CD4-positive, alpha-beta T cell treated with Interleukin-6 for 4 hours (primary cell): ENCODE results near the gene FRY.

Experiments
- DNase-seq: peaks from one replicate; pipeline ENCODE4 v3.0.0-alpha.2; 2020; ENCODE audit warnings: mixed read lengths

The FRY gene

GRCh38 chr13:32179708-32180107, 148.1 kb downstream of the FRY start:
- DNase-seq, result no peak

GRCh38 chr13:32187651-32188050, 156.1 kb downstream of the FRY start:
- DNase-seq, result no peak

GRCh38 chr13:32191452-32191998, 160.0 kb downstream of the FRY start:
- no peak for DNase-seq

GRCh38 chr13:32195713-32196112, 164.1 kb downstream of the FRY start:
- no peak for DNase-seq

GRCh38 chr13:32199168-32199567, 167.6 kb downstream of the FRY start:
- no peak for DNase-seq

- no peak for DNase-seq
These were observed 169.2 kb downstream of the FRY start for GRCh38 chr13:32200741-32201140.

GRCh38 chr13:32201809-32202208, 170.2 kb downstream of the FRY start:
- no peak for DNase-seq

- DNase-seq, result no peak
These were observed 170.7 kb downstream of the FRY start for GRCh38 chr13:32202268-32202667.

GRCh38 chr13:32203221-32203620, 171.6 kb downstream of the FRY start:
- DNase-seq, result no peak

- no peak for DNase-seq
These were observed 172.2 kb downstream of the FRY start for GRCh38 chr13:32203736-32204135.

- no peak for DNase-seq
These were observed 174.0 kb downstream of the FRY start for GRCh38 chr13:32205431-32206096.

- no peak for DNase-seq
These were observed 174.6 kb downstream of the FRY start for GRCh38 chr13:32206097-32206740.

GRCh38 chr13:32208860-32209259, 177.3 kb downstream of the FRY start:
- no peak for DNase-seq

- no peak for DNase-seq
These were observed 178.1 kb downstream of the FRY start for GRCh38 chr13:32209652-32210051.

GRCh38 chr13:32210101-32210500, 178.5 kb downstream of the FRY start:
- DNase-seq, result no peak

- DNase-seq, result no peak
These were observed 180.2 kb downstream of the FRY start for GRCh38 chr13:32211813-32212212.

- no peak for DNase-seq
These were observed 180.8 kb downstream of the FRY start for GRCh38 chr13:32212421-32212820.

- DNase-seq, result no peak
These were observed 182.1 kb downstream of the FRY start for GRCh38 chr13:32213626-32214025.

GRCh38 chr13:32214071-32214470, 182.5 kb downstream of the FRY start:
- DNase-seq, result no peak

- no peak for DNase-seq
These were observed 184.7 kb downstream of the FRY start for GRCh38 chr13:32216281-32216680.

GRCh38 chr13:32222046-32222676, 190.6 kb downstream of the FRY start:
- DNase-seq, result no peak

GRCh38 chr13:32224916-32225315, 193.3 kb downstream of the FRY start:
- no peak for DNase-seq

GRCh38 chr13:32225481-32225931, 193.9 kb downstream of the FRY start:
- no peak for DNase-seq
